GM18870 (cell line): ENCODE measurements around the gene GRM1.
A peak's percentile ranks its signal among the peaks of the same experiment; 100 is the strongest.

Experiments used
- ATAC-seq: cut with Tn5 transposase; IDR thresholded peaks from one replicate; pipeline ENCODE4 v1.9.1; 2021; ENCODE audit warnings: moderate library complexity; ENCODE audit not compliant: unreplicated experiment

Gene GRM1

DNA sequence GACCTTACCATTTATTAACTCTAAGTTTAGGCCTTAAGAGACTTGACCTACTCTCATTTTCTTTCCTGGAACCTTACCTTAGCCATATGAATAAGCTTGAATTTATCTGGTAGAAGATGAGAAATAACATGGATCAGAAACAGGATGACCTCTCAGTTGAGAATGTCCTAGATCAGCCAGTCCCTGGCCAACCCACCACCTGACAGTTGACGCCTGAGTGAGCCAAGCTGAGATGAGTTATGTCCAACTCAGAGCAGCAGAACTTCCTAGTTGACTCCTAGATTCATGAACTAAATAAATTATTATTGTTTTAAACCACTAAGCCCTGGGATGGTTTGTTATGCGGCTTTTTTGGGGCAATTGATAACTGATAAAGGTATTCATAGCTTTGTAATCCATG lies 281.8 kb downstream of the GRM1 start:
- no peak for ATAC-seq

DNA sequence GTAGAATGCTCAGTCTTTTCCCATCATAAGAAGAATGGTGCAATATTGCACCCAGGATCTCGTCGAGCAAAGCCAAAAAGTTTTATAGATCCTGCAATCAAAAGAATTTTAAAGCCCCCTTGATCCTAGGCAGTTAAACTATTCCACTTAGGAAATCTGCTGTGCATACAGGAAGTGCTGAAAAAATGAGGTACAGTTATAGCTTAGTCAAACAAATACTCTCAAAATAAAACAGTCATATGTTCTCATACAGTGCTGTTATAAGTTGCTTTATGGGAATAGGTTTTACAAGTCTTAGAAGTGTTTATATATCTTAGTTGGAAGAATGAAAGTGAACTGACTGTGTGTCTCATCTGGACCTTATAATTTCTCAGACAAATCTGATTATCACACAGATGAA lies 282.2 kb downstream of the GRM1 start:
- no peak for ATAC-seq

- ATAC-seq = no peak
Observed at GRCh38 chr6:146312608-146313007, 283.7 kb downstream of the GRM1 start.

GRCh38 chr6:146315381-146316174 lies 286.7 kb downstream of the GRM1 start:
- no peak for ATAC-seq

GRCh38 chr6:146316175-146316495 lies 287.3 kb downstream of the GRM1 start:
- ATAC-seq = no peak

DNA sequence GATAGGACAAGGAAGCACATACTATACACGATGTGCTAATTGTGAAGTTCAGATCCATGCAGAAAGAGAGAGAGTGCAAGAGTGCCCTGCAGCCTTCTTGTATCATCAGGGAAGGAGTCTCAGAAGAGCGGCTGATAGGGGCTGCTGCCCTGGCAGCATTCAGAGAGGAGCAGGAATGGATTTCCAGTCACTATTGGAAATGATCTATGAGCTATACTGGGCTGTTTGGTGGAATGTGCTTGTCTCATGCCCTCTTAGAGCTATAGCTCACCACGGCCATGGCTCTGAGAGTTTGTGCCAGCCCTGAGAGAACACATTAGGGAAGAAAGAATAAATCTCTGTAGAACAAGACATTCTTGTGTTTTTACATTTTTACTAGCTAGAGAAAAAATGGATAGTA lies 302.2 kb downstream of the GRM1 start:
- ATAC-seq = no peak

GRCh38 chr6:146335336-146335735 lies 306.5 kb downstream of the GRM1 start:
- no peak for ATAC-seq

GRCh38 chr6:146336191-146336590 lies 307.3 kb downstream of the GRM1 start:
- no peak for ATAC-seq

- ATAC-seq = no peak
Observed at GRCh38 chr6:146337376-146337775, 308.5 kb downstream of the GRM1 start.

DNA sequence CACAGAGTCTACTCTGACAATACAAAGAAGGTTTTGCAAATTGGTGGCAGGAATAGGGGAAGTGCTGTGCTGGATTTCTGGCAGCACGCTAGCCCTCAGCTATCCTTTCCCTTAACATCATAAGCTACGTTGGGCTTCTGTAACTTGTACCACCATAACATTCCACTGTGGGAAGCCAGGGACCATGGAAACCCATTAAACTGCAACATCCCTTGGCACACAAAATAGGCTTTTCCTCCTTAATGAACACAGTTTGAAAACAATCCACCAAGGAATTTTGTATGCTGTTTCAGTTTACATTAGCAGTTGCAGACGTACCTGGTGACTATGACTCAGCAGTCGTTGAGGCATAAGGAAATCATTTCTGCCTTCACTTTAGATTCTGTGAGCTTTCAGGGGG lies 310.9 kb downstream of the GRM1 start:
- no peak for ATAC-seq

- ATAC-seq = no peak
Observed at GRCh38 chr6:146341493-146342230, 312.8 kb downstream of the GRM1 start.

- ATAC-seq = no peak
Observed at GRCh38 chr6:146345598-146345997, 316.7 kb downstream of the GRM1 start.

DNA sequence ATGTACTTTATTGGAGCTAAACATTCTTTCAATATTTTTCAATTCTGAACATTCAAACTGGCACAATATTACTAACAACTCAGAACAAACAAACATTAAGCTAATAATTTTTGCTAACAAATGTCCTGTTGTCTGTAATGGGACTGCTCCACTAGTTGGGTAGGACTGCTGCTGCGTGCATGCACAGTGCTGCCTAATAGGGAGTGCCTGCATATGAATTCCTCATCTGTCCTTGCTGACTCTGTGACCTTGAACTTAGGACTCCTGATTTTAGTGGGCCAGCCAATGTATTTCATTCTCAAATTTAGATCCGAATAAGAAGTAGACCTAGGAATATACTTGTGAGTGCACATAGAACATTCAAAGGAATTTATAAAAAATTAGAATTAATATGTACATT lies 318.2 kb downstream of the GRM1 start:
- no peak for ATAC-seq

- no peak for ATAC-seq
Observed at GRCh38 chr6:146347690-146348089, 318.8 kb downstream of the GRM1 start.

GRCh38 chr6:146351018-146351417 lies 322.2 kb downstream of the GRM1 start:
- no peak for ATAC-seq

- ATAC-seq = no peak
Observed at GRCh38 chr6:146352163-146352562, 323.3 kb downstream of the GRM1 start.

DNA sequence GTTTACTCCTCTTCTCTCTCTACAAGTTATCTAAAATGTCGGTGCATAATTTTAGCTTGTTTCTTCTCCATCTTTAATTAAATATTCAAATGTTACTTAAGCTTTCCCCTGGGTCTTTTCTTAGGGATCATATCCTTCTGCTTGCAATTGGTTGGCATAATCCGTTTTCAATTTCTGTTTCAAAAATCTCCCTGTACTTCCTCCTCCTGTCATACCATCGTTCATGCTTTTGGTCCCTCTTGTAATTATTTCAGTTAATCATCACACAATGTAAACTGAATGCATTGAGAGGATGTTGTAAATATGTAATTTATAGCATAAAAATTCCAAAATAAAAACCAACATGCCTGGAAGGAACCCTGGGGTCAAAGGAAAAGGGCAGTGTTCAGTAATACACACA lies 325.6 kb downstream of the GRM1 start:
- no peak for ATAC-seq

- no peak for ATAC-seq
Observed at GRCh38 chr6:146355521-146356100, 326.7 kb downstream of the GRM1 start.

DNA sequence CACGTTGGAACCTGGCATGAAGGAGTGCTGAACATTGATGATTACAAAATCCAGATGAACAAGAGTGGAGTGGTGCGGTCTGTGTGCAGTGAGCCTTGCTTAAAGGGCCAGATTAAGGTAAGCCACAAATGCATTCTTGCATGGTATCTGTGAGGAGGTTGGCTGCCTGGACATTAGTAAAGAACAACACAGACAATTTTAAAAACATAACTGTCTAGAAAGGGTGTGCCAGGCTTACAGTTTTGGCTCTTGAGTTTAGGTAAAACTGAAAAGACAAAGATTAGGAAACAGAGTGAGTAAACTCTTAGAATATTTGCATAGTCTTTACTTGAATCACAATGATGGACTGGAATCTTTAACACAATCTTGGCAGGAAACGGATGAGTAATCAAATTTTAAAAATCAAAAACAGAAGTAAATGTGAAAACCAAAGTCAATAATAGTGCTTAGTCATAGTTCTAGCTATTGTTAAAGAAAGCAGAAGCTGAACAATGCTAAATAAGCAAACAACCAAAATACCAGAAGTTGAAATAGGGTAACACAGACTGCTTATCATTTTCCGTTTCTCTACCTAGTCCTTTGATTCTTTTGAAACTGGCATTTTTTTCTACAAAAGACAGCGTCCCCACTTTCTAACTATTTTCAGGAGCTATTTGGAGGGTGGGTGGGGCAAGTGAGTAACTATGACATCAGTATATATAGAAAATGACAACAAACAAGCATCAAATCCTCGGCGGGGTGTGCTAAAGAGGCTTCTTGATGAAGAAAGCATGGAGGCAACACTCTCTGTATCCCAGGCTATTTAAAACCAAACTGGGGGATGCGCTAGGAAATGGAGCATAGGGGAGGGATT lies 328.9 kb downstream of the GRM1 start:
- peak; percentile 81 for ATAC-seq

GRCh38 chr6:146358431-146359046 lies 329.7 kb downstream of the GRM1 start:
- no peak for ATAC-seq

- ATAC-seq = no peak
Observed at GRCh38 chr6:146359131-146359530, 330.3 kb downstream of the GRM1 start.
